GM19035 (cell line): Measurements from ENCODE around the gene NAT8.
A peak's percentile ranks its signal among the peaks of the same experiment; 100 is the strongest.
"Not testable (repeated sequence)": the region's sequence is repeated elsewhere in the genome, so short reads cannot be mapped to it uniquely, and the experiment has no call there.

ENCODE experiments used
- ATAC-seq: cut with Tn5 transposase; IDR thresholded peaks from one replicate; pipeline ENCODE4 v1.9.1; 2021; ENCODE audit not compliant: unreplicated experiment

Gene NAT8

DNA sequence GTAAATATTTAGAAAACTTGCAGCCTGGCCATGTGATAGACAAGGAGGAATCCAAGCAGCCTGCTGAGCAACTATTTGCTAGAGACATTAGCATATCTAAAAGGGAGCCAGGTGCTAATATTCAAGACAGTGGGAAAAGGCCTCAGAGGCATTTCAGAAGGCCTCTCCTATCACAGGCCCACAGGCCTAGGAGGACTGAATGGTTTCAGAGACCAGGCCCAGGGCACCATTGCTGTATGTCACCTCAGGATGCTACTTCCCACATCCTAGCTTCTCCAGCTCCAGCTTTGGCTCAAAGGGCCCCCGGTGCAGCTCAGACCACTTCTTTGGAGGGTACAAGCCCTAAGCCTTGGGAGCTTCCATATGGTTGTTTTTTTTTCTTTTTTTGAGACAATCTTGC, 3.8 kb downstream of the NAT8 start:
- ATAC-seq = no peak

DNA sequence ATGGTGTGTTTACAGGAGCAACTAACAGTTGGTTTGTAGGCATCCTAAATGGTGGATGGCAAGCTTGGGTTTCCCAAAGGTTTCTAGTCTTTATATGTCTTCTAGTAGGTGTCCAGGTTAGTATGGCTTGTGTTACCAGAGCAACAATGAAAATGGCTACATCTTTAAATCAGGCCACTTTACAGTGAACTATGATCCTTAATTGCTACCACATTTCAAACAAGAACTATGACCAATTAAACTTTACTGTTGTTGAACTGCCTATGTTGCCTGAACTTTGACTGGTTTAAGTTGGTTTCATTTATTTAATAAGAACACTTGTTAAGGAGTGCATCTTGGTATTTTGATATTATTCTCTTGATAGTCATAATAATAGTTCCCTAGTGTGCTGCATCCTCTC, 5.2 kb downstream of the NAT8 start:
- ATAC-seq = not testable (repeated sequence)

DNA sequence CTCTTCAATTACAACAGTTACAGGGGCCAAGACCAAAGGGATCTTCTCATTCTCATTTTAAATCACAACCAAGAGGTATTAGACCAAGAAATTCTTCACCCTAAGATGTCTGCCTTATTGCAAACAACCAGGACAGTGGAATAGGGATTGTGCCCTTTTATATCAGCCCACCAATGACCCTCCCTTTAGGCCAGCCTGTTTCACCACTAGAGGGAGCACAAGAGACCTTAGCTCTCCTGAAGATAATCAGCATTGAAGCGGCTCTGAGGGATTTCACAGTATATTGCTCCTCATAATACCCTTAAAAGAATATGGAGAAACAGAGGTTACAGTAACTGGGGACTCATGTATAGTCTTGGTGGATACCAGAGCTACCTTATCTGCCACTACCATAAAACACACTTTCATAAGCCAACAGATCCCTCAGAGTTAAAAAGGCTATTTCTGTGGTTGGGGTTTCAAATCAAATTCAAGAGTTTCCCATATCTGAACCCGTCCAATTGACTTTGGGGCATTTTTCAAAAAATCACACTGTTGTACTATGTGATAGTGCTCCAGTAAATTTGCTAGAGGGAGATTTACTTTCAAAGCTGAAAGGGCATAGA, 11.5 kb downstream of the NAT8 start:
- peak; percentile 63 for ATAC-seq

DNA sequence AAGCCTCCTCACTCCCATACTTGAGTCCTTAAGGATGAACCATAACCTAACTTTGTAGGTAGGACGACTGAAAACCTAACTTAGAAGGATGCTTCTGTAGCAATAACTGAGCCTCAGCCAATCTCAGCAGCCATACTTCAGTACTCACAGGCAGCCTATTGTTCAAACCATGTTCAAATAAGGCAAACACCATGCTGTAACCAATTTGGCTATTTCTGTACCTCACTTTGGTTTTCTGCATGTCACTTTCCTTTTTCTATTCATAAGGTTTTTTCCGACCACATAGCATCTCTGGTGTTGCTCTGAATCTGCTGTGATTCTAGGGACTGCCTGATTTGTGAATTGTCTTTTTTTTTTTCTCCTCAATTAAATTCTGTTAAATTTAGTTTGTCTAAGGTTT, 13.7 kb downstream of the NAT8 start:
- ATAC-seq = peak; percentile 66

DNA sequence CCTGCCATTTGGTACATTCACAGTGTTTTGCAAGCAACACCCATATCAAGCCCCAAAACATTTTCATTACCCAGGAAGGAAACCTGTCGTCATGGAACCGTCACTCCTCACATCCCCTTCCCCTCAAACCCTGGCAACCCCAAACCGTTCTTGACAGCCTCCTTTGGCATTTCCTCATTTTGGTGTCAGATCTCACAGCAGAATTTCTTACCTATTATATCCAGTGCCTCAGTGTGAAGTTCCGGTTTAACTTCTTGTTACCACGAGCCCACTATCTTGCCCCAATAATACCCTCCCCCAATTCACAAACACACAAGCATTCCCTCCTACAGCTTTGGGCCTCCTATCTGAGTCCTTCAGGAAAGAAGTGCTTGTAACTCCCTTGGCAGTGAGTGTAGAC, 16.0 kb downstream of the NAT8 start:
- not testable (repeated sequence) for ATAC-seq

DNA sequence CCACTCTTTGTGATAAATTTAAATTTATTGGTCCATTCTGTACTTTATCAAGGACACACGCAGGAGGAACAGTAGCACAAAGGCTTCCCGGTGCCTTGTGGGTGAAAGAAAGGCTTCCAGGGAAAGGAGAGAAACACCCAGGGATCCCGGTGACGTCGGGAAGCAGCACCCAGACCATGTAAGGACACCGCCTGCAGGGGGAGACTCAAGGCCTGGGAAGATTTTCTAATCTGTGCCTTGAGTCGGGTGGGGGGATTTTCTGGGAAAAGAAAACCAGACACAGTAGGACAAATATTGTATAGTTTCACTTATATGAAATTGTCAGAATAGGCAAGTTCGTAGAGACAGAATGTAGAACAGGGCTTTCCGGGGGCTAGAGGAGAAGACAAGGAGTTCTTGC, 17.6 kb downstream of the NAT8 start:
- not testable (repeated sequence) for ATAC-seq

DNA sequence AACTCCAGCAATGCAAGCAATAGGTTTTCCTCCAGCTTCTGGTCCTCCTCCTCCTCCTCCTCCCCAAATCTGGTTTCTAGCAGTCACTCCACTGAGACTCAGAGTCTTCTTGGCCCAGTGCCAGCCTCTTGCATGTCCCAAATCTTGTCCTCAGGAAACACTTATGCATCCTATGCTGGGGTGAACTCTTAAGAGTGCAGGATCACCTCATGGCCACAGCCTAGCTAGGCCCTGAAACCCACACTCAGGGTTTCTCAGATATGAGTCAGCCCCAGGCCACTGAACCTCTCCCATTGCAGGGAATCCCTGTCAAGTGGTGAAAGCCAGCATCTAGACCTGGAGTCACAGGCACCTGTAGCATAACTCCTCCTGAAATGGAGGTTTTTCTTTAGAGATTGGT, 18.2 kb downstream of the NAT8 start:
- ATAC-seq = not testable (repeated sequence)

DNA sequence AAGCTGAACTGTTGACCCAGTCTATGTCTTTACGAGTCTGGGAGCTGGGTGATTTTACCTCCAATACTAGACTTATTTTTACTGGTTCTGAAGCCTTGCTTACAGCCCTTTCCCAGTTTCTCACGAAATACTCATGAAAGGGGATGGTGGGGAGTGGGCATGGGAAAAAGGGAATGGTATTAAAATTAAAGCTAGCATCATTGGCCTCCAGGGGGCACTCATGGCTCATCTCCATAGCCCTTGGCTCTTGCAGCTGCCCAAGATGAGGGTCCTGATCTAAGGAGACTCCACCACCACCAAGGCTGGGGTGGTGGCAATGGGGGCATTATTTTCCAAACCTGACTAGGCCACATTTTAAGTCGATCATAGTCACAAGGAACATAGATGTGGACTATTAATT, 22.3 kb downstream of the NAT8 start:
- ATAC-seq = not testable (repeated sequence)

DNA sequence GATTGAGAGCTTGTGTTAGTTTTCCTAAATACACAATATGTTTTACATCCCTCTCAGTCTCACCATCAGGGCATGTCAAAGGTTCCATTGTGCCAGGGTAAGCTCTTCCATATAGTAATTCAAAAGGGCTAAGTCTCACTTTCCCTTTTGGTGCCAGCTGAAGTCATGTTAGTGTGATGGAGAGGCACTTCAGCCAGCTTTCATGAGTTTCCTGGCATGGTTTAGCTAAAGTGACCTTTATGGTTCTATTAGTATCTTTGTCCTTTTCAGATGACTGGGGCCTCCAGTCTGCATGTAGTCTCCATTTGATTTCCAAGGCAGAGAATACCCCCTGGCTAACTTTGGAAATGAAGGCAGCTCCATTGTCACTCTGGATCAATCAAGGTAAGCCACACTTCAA, 27.2 kb downstream of the NAT8 start:
- no peak for ATAC-seq

DNA sequence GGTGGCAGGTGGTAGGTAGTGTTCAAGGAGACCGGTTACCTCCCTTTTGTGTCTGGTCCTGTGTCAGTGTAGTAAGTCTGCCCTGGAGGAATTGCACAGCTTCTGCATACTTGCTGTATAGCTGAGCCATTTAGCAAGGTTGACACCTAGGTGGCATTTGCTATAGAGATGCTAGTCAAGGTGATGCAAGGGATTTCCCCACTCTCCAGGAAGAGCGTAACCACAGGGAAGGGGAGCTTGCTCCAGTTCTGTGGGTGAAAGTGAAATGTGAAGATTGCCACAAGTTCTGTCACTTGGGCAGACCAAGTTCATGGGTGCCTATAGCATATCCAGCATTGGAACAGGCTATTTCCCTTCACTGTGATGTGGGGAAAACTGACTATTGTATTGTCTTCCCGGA, 28.1 kb downstream of the NAT8 start:
- no peak for ATAC-seq

DNA sequence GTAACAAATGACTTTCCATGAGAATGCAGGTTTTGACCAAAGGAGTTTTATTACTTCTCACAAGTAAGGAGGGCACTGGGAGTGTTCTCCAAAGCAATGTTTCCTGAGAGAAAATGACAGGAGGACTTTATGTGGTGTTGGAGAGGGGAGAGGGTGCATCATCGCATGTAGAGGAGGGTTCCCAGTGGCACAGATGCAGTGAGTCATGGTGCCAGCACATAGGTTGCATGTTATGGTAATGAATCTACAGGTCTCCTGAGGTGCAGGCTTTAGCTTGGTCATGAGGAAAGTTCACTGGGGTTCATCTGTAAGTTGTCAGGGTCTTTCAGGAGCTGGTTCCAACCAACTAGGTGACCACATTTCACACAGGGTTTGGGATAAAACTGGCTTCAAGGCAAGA, 30.4 kb downstream of the NAT8 start:
- no peak for ATAC-seq

DNA sequence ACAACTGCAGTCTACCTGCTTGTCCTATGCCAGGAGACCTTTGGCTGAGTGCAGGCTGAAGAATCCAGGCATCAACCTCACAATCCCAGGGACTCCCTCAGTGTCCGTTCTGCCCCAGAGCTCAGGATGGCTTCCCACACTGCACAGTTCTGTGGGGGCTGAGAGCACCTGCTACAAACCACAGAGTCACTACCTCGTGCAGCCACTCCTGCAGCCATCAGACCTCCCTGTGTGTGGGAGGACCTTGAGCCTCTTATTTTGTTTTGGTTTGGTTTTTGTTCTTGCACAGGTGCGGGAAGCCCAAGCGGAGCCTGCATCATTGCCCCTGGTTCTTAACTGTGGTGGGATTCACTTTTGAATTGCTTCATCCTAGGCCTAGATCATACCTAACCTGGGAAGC, 31.0 kb downstream of the NAT8 start:
- ATAC-seq = no peak

DNA sequence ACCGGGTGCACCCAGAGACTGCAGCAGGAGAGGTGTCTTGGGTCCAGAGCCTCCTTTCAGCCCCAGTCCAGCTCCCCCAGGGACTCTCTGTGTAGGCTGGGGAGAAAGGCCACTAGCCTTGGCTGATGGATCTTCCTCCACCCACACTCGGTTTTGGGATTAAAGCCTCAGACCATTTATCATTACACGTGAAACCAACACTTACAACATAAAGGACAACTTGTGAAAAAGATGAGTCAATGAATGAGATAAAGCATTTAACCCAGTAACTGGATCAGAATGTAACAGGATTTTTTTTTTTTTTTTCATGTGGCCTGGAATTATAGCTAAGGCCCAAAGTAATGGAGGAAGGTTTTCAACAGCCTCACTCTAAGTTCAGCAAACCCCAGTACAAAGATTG, 32.1 kb downstream of the NAT8 start:
- no peak for ATAC-seq

DNA sequence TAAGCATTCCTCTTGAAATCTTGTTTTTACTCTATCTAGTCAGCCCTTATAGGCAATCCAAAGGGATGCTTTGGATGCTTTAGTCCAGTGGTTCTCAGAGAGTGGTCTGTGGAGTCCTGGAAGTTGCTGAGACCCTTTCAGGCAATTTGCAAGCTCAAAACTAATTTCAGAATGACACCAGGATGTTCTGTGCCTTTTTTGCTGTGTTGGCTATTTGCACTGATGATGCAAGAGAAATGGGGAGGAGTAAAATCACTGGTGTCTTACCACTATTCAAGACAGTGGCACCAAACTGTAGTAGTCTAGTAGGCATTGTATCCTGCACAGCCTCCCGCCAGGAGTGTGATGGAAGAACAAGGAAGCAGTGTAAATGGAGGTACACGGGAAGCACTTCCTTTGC, 37.6 kb downstream of the NAT8 start:
- ATAC-seq = not testable (repeated sequence)

DNA sequence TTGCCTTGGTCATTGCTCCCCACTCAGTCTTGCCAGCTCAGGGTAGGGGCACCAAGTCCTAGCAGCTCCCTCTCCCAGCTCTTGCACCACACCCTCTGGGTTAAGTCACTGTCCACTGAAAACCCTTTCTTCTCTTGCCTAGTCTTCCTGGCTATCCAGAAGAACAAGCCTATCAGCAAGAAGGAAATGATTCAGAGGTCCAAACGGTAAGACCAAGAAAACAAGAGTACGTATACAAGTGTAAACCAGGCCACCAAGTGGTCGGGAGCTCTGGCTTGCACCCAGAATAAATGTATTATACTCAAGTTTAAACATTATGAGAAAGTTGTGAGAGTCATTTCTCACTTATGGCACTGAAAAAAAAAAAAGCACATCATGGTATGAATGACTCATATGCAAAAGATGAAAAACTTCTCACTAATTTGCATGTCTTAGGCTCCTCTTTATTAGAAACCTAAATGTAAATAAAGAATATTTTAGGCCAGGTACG, 39.1 kb downstream of the NAT8 start:
- ATAC-seq = not testable (repeated sequence)

DNA sequence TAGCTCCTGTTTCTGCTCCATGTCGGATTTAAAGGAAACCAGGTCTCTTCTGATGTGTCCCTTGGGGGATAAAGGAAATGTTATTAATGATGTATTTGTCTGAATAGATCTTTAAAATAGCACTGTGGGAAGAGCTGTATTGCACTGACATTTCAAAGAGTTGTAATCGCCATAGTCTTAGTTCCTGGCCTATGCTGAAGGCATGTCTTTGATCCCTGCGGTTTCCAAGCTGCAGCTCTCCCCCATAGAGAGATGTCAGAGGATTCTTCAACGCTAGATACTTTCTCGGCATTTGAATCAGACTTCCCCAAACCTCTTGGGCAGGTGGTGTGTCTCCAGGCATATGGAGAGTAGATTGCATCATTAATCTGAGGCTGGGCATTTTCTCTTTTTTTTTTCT, 40.4 kb downstream of the NAT8 start:
- ATAC-seq = no peak

DNA sequence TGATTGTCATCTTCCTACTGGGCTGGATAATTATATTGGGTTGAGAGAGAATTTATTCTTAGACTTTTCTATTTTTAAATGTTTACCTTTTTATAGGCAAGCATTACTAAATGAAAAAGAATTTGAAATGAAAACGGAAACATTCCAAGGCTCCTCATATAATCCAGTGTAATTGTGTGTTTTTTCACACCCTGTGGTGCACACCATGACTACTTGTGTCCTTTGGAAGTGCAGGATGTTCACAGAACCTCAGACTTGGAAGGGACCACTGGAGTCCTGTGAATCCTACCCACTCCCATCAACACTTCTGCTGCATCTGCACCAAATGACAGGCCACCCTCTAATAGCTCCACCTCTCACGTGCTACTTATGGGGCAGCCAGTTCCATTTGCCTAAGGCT, 48.0 kb downstream of the NAT8 start:
- ATAC-seq = no peak

DNA sequence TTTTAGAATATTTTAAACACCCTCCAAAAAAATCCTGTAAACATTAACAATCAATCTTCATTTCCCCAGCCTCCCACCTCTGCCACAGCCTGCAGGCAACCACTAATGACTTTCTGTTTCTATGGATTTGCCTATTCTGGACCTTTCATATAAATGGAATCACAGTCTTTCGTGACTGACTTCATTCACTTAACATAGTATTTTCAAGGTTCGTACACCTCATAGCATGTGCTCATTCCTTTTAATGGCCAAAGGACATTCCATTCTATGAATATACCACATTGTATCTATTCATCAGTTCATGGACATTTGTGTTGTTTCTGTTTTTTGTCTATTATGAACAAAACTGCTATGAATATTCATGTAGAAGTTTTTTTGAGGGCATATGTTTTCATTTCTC, 48.5 kb downstream of the NAT8 start:
- no peak for ATAC-seq
